ENCODE measurements around the gene NELFCD. TPM values are rescaled to one million over a fixed set of nuclear protein-coding genes. Genes with fewer than 3 reads are reported as not detected.

NELFCD gene
- total and polyA plus RNA-seq, 8 donors: 48.3 to 130 (median 114) TPM

DNA sequence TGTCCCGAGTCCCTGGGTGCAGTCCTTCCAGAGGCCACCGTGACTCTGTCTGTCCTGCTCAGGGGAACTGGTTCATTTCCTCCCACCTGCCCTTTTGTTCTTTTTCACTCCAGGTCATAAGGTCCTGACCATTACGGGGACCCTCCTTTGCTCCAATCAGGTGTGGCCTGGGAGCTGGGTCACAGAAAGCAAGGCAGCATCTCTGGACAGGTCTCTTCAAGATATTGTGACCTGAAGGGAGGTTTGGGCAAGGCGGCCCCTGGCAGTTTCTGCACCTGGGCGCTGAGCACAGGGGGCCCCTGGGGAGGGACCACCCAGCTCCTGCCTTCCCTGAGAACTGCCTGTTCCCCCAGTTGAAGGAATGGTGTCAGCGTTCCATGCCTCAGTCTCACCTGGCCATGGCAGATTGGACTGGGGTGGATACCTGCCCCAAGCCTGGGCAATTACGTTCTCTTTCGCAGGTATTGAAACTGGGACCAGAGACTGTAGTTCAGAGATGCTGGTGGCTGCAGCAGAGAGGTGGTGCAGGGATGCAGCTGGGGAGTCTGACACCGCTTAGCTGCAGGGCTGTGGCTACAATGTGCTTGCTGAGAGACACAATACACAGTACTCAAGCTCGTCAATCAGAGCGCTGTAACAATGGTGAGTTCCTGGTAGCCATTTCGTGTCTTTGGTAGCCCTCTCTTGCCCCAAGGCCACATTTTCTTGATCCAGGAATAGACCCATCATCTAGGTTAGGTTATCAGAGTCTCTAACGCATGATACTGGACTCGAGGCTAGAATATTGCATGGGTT lies 15.6 kb upstream of the NELFCD start:
- intact Hi-C loops (cut with DNase I): no loop called here
- DNase-seq (no peak), ATAC-seq (no peak)
- Histone ChIP-seq H3K27me3 (no peaks in the 10 kb centered on the region), H3K36me3 (no peaks in the 10 kb centered on the region), H3K4me3 (no peak overlapping the region), H3K9me3 (no peaks in the 10 kb centered on the region), H3K27ac (no peak overlapping the region), H3K4me1 (no peaks in the 10 kb centered on the region)
- no peak for TF ChIP-seq CTCF (IDR thresholded peaks at IDR 0.05)

DNA sequence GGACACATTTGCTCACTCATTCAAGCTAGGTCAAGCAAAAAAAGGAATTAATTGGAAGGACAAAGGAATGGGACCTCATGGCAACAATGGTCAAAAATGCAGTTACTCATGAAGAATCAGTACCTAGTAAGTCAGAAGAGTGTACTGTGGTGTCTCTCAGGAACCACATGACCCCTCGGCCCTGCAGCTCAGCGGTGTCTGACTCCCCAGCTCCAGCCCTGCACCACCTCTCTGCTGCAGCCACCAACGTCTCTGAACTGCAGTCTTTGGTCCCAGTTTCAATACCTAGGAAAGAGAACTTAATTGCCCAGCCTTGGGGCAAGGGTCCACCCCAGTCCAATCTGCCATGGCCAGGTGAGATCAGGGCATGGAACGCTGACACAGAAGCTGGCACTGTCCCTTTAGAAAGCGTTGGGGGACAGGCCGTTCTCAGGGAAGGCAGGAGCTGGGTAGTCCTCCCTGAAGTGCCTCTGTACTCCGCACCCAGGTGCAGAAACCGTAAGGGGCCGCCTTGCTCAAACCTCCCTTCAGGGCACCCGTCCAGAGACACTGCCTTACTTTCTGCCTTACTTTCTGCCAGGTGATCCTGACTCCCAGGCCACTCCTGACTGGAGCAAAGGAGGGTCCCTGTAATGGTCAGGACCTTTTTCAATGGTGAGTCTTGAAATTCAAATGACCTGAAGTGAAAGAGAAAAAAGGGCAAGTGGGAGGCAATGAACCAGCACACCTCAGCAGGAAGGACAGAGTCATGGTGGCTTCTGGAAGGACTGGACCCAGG lies 13.2 kb upstream of the NELFCD start:
- H3K4me3 ChIP-seq: no peak overlapping the region
- H3K27me3 ChIP-seq: no peaks in the 10 kb centered on the region
- no peaks in the 10 kb centered on the region for H3K9me3 ChIP-seq
- intact Hi-C loops (cut with DNase I): no loop called here
- no peaks in the 10 kb centered on the region for H3K36me3 ChIP-seq
- DNase-seq (no peak), ATAC-seq (no peak)
- no peak for TF ChIP-seq CTCF (IDR thresholded peaks at IDR 0.05)
- no peaks in the 10 kb centered on the region for H3K4me1 ChIP-seq
- no peak overlapping the region for H3K27ac ChIP-seq

DNA sequence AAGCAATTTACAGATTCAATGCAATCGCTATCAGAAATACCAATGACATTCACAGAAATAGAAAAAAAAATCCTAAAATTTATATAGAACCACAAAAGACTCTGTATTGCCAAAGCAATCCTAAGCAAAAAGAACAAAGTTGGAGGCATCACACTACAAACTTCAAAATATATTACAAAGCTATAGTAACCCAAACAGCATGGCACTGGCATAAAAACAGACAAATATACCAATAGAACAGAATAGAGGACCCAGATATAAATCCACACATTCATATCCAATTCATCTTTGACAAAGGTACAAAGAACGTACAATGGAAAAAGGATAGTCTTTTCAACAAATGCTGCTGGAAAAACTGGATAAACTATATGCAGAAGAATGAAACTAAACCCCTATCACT lies 11.6 kb upstream of the NELFCD start:
- H3K36me3 ChIP-seq: no peaks in the 10 kb centered on the region
- H3K27me3 ChIP-seq: no peaks in the 10 kb centered on the region
- ATAC-seq (no peak), DNase-seq (no peak)
- no peak overlapping the region for H3K4me3 ChIP-seq
- no peak for TF ChIP-seq CTCF (IDR thresholded peaks at IDR 0.05)
- no peak overlapping the region for H3K27ac ChIP-seq
- no peaks in the 10 kb centered on the region for H3K4me1 ChIP-seq
- intact Hi-C loops (cut with DNase I): no loop called here
- no peaks in the 10 kb centered on the region for H3K9me3 ChIP-seq

DNA sequence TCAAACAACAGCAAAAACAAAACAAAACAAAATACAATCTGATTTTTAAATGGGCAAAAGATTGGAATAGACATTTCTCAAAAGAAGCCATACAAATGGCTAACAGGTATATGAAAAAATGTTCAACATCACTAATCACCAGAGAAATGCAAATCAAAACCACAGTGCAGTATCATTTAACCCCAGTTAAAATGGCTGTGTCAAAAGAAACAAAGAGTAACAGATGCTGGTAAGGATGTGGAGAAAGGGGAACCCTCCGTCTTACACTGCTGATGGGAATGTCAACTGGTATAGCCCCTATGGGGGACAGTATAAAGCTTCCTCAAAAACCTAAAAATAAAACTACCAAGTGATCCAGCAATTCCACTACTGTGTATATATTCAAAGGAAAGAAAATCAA lies 10.9 kb upstream of the NELFCD start:
- intact Hi-C loops (cut with DNase I): no loop called here
- Histone ChIP-seq H3K27ac (no peak overlapping the region), H3K9me3 (peaks cover 0 to 4% of the 10 kb centered on the region in 2 donors), H3K4me1 (no peaks in the 10 kb centered on the region), H3K27me3 (no peaks in the 10 kb centered on the region), H3K36me3 (no peaks in the 10 kb centered on the region), H3K4me3 (no peak overlapping the region)
- DNase-seq (no peak), ATAC-seq (no peak)
- TF ChIP-seq CTCF (IDR thresholded peaks at IDR 0.05): no peak

DNA sequence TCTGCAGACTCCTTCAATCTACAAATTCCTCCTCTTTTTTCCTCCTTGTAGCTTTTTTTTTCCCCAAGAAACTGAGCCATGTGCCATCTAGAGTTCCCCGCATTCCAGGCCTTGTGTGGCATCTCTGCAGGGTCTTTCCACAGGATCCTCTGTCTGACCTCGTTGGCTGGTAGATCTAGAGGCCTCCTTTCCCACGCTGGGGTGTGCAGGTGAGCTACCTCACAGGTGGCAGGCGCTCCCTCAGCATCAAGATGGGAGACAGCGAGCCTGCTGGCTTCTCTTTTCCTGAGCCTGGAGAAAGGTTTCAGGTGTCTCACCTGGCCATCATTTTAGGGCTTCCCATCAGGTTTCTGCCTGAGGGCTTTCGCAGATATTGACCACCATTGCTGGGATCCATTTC lies 9.6 kb upstream of the NELFCD start:
- H3K4me1 ChIP-seq: no peaks in the 10 kb centered on the region
- DNase-seq (no peak), ATAC-seq (no peak)
- no peaks in the 10 kb centered on the region for H3K36me3 ChIP-seq
- H3K4me3 ChIP-seq: no peak overlapping the region
- H3K27ac ChIP-seq: no peak overlapping the region
- H3K9me3 ChIP-seq: peaks cover 0 to 14% of the 10 kb centered on the region in 2 donors
- TF ChIP-seq CTCF (IDR thresholded peaks at IDR 0.05): no peak
- intact Hi-C loops (cut with DNase I): no loop called here
- no peaks in the 10 kb centered on the region for H3K27me3 ChIP-seq
